ENCODE data around the gene GYPC. TPM values are rescaled to one million over a fixed set of nuclear protein-coding genes. Genes with fewer than 3 reads are reported as not detected.

The GYPC gene
- total and polyA plus RNA-seq, 2 of the 4 experiments (the other 2 are of a cell fraction), result 53.4 to 96.3 TPM

- Histone ChIP-seq H2BK20ac (ENCODE audit: low read depth, low read length) (no peak overlapping the region), H3K36me3 (ENCODE audit: control insufficient read depth, insufficient read depth, low read length) (peaks cover 12% of the 10 kb centered on the region; the same call in 1 of the 2 replicates), H2BK5ac (ENCODE audit: low read depth, low read length, poor library complexity, severe bottlenecking) (no peak overlapping the region), H3K18ac (ENCODE audit: low read depth, low read length) (no peak overlapping the region), H2AK5ac (ENCODE audit: low read depth, low read length) (no peak overlapping the region), H2AK9ac (replicated peaks; ENCODE audit: low read depth, low read length, poor library complexity) (no peak overlapping the region), H3K27ac (ENCODE audit: insufficient read depth, low read length) (no peak overlapping the region), H4K5ac (ENCODE audit: low read depth, low read length) (no peak overlapping the region), H3K9me3 (ENCODE audit: control insufficient read depth, insufficient read depth, low read length) (no peaks in the 10 kb centered on the region), H4K20me1 (ENCODE audit: insufficient read depth, low read length) (peaks cover 72% of the 10 kb centered on the region), H3K9me1 (ENCODE audit: insufficient read depth, low read length) (peaks cover 9% of the 10 kb centered on the region; the same call in 1 of the 2 replicates), H3K4ac (ENCODE audit: low read depth, low read length) (no peak overlapping the region), H3K79me1 (ENCODE audit: low read depth in 1 of 2, low read length in 2 of 2) (peaks cover 27 to 73% of the 10 kb centered on the region in 2 experiments), H3K4me3 (ENCODE audit: insufficient read depth, low read depth, low read length) (no peak overlapping the region), H3K9ac (ENCODE audit: low read depth, low read length) (no peak overlapping the region), H2BK15ac (ENCODE audit: low read depth, low read length) (no peak overlapping the region), H3K23ac (ENCODE audit: low read depth, low read length) (no peak overlapping the region), H3K56ac (ENCODE audit: extremely low read depth, insufficient read depth, low read length) (no peak overlapping the region), H4K91ac (ENCODE audit: insufficient read depth, low read depth, low read length) (no peak overlapping the region), H3K4me2 (ENCODE audit: low read depth, low read length) (no peak overlapping the region), H2BK120ac (ENCODE audit: low read depth, low read length) (no peak overlapping the region), H3K27me3 (ENCODE audit: control insufficient read depth, insufficient read depth, low read length) (no peaks in the 10 kb centered on the region), H4K8ac (ENCODE audit: low read depth in 2 of 2, low read length in 2 of 2) (no peak overlapping the region), H2AFZ (replicated peaks; ENCODE audit: low read length, poor library complexity) (no peak overlapping the region), H3K14ac (replicated peaks; ENCODE audit: low read depth, low read length) (no peak overlapping the region), H3K4me1 (ENCODE audit: control insufficient read depth, insufficient read depth, low read length) (peaks cover 5% of the 10 kb centered on the region; the same call in 1 of the 2 replicates)
- TF ChIP-seq CHD1 (IDR thresholded peaks at IDR 0.05; ENCODE audit: low read depth, low read length), result no peak
- TF ChIP-seq USF2 (IDR thresholded peaks at IDR 0.05; ENCODE audit: low read depth, low read length), result no peak
- no peak for TF ChIP-seq MAZ (IDR thresholded peaks at IDR 0.05; ENCODE audit: borderline replicate concordance, low read depth, low read length)
- TF ChIP-seq ELK1 (IDR thresholded peaks at IDR 0.05; ENCODE audit: borderline replicate concordance, low read depth, low read length), result no peak
- no peak for TF ChIP-seq CEBPB (IDR thresholded peaks at IDR 0.05; ENCODE audit: low read depth, low read length)
- TF ChIP-seq FOS (IDR thresholded peaks at IDR 0.05; ENCODE audit: low read depth, low read length), result no peak
- no peak for TF ChIP-seq BHLHE40 (IDR thresholded peaks at IDR 0.05; ENCODE audit: low read depth, low read length)
- dilution Hi-C loops (cut with HindIII; ENCODE audit: low sequenced_read_pairs, unreplicated experiment), result no loop called here
- ATAC-seq (ENCODE audit: low read depth) (no peak), DNase-seq (no peak)
- ChIA-PET POLR2A (ENCODE audit: unreplicated experiment) (no interaction called here), CTCF (no interaction called here)
- BruUV-seq (replicated peaks), result no TSS peak
- intact Hi-C loops (cut with micrococcal nuclease), result no loop called here
- WGBS, 2 experiments (ENCODE audit: extremely low coverage in 2 of 2, insufficient read length in 1 of 2), result 92% methylated on average over 3 of the region's 9 CpGs; no CpG with 5 or more reads in 1 of the 2 experiments
- in situ Hi-C loops (cut with MboI; ENCODE audit: low sequenced_read_pairs), result no loop called here
These were observed 9.5 kb downstream of the GYPC start for GRCh38 chr2:126665483-126665882.
